HepG2 (cell line): ENCODE measurements around the gene PGRMC2. TPM values are rescaled to one million over a fixed set of nuclear protein-coding genes. Genes with fewer than 3 reads are reported as not detected.

Experiments
- ATAC-seq: fragments of 200-7000 bp; cut with Tn5 transposase; 3 replicates; pipeline ENCODE4 v1.9.1; 2020; ENCODE audit warnings: mild to moderate bottlenecking, moderate library complexity
- BruUV-seq: library from RNA; stranded (reverse); fragments of 400-500 nt; replicated peaks from 2 replicates; lab custom pipeline; 2021; lab: Mats Ljungman, UMichigan
- CTCF ChIA-PET: fragments of 300-600 bp; formaldehyde crosslinking; extraction: SDS; loops from one replicate; lab custom pipeline; 2021; ENCODE audit warnings: low total read pairs, inconsistent platforms, low intra/inter-chr PET ratio; lab: Yijun Ruan, JAX
- POLR2A ChIA-PET: fragments of 350-600 bp; sonication (Branson Sonifier 250); formaldehyde crosslinking; loops from one replicate; lab custom pipeline; 2020; ENCODE audit warnings: antibody characterized with exemption, inconsistent platforms; lab: Yijun Ruan, JAX
- DNase-seq: peaks from one replicate; pipeline ENCODE4 v3.0.0-alpha.2; 2015; ENCODE audit warnings: low spot score
- FAIRE-seq: peaks from 3 replicates; lab custom pipeline; 2011; peaks lifted over from hg19 to GRCh38; lab: Jason Lieb, UNC
- H2AFZ ChIP-seq: one replicate; pipeline ENCODE4 v1.6.1; 2011; ENCODE audit warnings: low read length, inconsistent platforms
- H3K27ac ChIP-seq: fragments of 300-600 bp; 3 replicates; pipeline ENCODE4 v1.8.0; 2011; ENCODE audit warnings: mixed run types, mild to moderate bottlenecking, mixed read lengths, low read length, inconsistent platforms; ENCODE audit not compliant: insufficient read depth; ENCODE audit errors: extremely low read length
- H3K27me3 ChIP-seq, 2 experiments: fragments of 200-600 bp in 1 of 2; 2 replicates in 1 of 2; 3 replicates in 1 of 2; pipeline versions ENCODE4 v1.6.0 to v1.8.0; 2011; ENCODE audit warnings: low read length in 2 of 2, mild to moderate bottlenecking in 2 of 2, moderate library complexity in 2 of 2, inconsistent platforms in 1 of 2; ENCODE audit not compliant: insufficient read depth in 2 of 2, control insufficient read depth in 1 of 2
- H3K36me3 ChIP-seq, 2 experiments: fragments of 200-600 bp in 1 of 2; replicated peaks in 1 of 2; 2 replicates in 1 of 2; 3 replicates in 1 of 2; pipeline versions ENCODE4 v1.5.1 to v1.8.0; 2011; ENCODE audit warnings: low read length in 2 of 2, inconsistent platforms in 1 of 2; ENCODE audit not compliant: insufficient read depth in 2 of 2, control insufficient read depth in 1 of 2
- H3K4me1 ChIP-seq: 2 replicates; pipeline ENCODE4 v1.5.1; 2012; ENCODE audit warnings: low read length, inconsistent platforms; ENCODE audit not compliant: insufficient read depth
- H3K4me2 ChIP-seq: 2 replicates; pipeline ENCODE4 v1.6.0; 2011; ENCODE audit warnings: low read depth, low read length, inconsistent platforms
- H3K4me3 ChIP-seq, 3 experiments: fragments of 200-600 bp in 1 of 3; sonication (generic), shearing (Covaris generic) in 1 of 3; replicated peaks in 1 of 3; 2 replicates each; pipeline ENCODE4 v1.5.1; 2011 to 2016; ENCODE audit warnings: low read length in 3 of 3, inconsistent platforms in 2 of 3, low read depth in 2 of 3, mild to moderate bottlenecking in 2 of 3, control low read depth in 1 of 3, mixed read lengths in 1 of 3; ENCODE audit not compliant: insufficient read depth in 1 of 3
- H3K79me2 ChIP-seq: one replicate; pipeline ENCODE4 v1.6.1; 2011; ENCODE audit warnings: low read length, inconsistent platforms; ENCODE audit not compliant: insufficient read depth
- H3K9ac ChIP-seq: 2 replicates; pipeline ENCODE4 v1.6.0; 2011; ENCODE audit warnings: mild to moderate bottlenecking, low read depth, low read length, inconsistent platforms; ENCODE audit not compliant: insufficient read depth
- H3K9me3 ChIP-seq: 2 replicates; pipeline ENCODE4 v1.5.1; 2012; ENCODE audit warnings: mild to moderate bottlenecking, low read length
- H4K20me1 ChIP-seq: 2 replicates; pipeline ENCODE4 v1.6.0; 2011; ENCODE audit warnings: inconsistent platforms, mild to moderate bottlenecking, low read length, moderate library complexity; ENCODE audit not compliant: insufficient read depth
- BATF2 ChIP-seq: sonication (generic); formaldehyde crosslinking; IDR thresholded peaks from 2 replicates; pipeline ENCODE4 v1.8.0; 2022; ENCODE audit warnings: mild to moderate bottlenecking, missing genetic modification reagents, moderate library complexity
- DBP ChIP-seq: sonication (generic); formaldehyde crosslinking; IDR thresholded peaks from 2 replicates; pipeline ENCODE4 v1.4.0; 2020; ENCODE audit warnings: missing genetic modification reagents; ENCODE audit errors: not compliant biosample characterization
- FLYWCH1 ChIP-seq: sonication (generic); formaldehyde crosslinking; IDR thresholded peaks from 2 replicates; pipeline ENCODE4 v1.8.1; 2023; ENCODE audit warnings: mild to moderate bottlenecking, missing genetic modification reagents
- FOSL1 ChIP-seq: sonication (generic); formaldehyde crosslinking; IDR thresholded peaks from 2 replicates; pipeline ENCODE4 v1.9.0; 2021; ENCODE audit warnings: missing genetic modification reagents, borderline replicate concordance
- FOXA1 ChIP-seq, 2 experiments: fragments of 450-650 bp in 1 of 2; sonication (generic) in 1 of 2; formaldehyde crosslinking in 1 of 2; IDR thresholded peaks; 2 replicates each; pipeline versions ENCODE4 v1.4.0 to v1.6.1; 2016 to 2020; ENCODE audit warnings: missing genetic modification reagents in 1 of 2
- HOXA7 ChIP-seq: sonication (generic); formaldehyde crosslinking; IDR thresholded peaks from 2 replicates; pipeline ENCODE4 v1.8.1; 2022; ENCODE audit warnings: mild to moderate bottlenecking, missing genetic modification reagents, moderate library complexity
- MEF2D ChIP-seq: sonication (generic); formaldehyde crosslinking; IDR thresholded peaks from 2 replicates; pipeline ENCODE4 v1.5.1; 2020; ENCODE audit warnings: mild to moderate bottlenecking, missing genetic modification reagents
- NCOA1 ChIP-seq: sonication (generic); formaldehyde crosslinking; IDR thresholded peaks from 2 replicates; pipeline ENCODE4 v1.9.0; 2021; ENCODE audit warnings: missing genetic modification reagents
- PATZ1 ChIP-seq: sonication (generic); formaldehyde crosslinking; IDR thresholded peaks from 2 replicates; pipeline ENCODE4 v1.4.0; 2020; ENCODE audit warnings: missing genetic modification reagents
- RELA ChIP-seq: sonication (generic); formaldehyde crosslinking; IDR thresholded peaks from 2 replicates; pipeline ENCODE4 v1.4.0; 2020; ENCODE audit warnings: missing genetic modification reagents
- SP5 ChIP-seq: IDR thresholded peaks from 2 replicates; pipeline ENCODE4 v1.6.1; 2016; ENCODE audit warnings: low read depth, borderline replicate concordance
- TCF7 ChIP-seq: sonication (generic); IDR thresholded peaks from 2 replicates; pipeline ENCODE4 v1.6.1; 2016; ENCODE audit warnings: antibody characterized with exemption, low read depth
- ZBTB38 ChIP-seq: sonication (generic); formaldehyde crosslinking; IDR thresholded peaks from 2 replicates; pipeline ENCODE4 v1.5.1; 2020; ENCODE audit warnings: mild to moderate bottlenecking, missing genetic modification reagents
- WGBS: methylation state at CpG from one replicate; pipeline ENCODE4 v1.1.6; 2017; ENCODE audit warnings: low lambda C conversion rate; 5-methylcytosine and 5-hydroxymethylcytosine counted together
- in situ Hi-C: cut with HindIII; loops from 2 replicates; pipeline ENCODE4 v1.10.0; 2017; ENCODE audit warnings: low pct_unique_long_range_greater_than_20kb; ENCODE audit not compliant: extremely low pct_ligation_motif_present
- intact Hi-C: fragments of 100-400 bp; cut with micrococcal nuclease; formaldehyde crosslinking; loops from one replicate; pipeline ENCODE4 v1.10.0; 2022; ENCODE audit not compliant: unreplicated experiment
- polyA plus RNA-seq, 8 experiments: library from polyadenylated mRNA; depleted of rRNA in 3 of 8; stranded (reverse) in 7 of 8; unstranded in 1 of 8; fragments of >200 nt; fragmentation: Illumina TruSeq in 4 of 8; extraction: Trizol in 4 of 8; gene quantifications; 2 replicates each; pipeline versions ENCODE4 v1.2.1 to v1.2.3, GENCODE V29; 2011 to 2016; ENCODE audit warnings: low read depth in 4 of 8, missing spikeins in 1 of 8, mixed read lengths in 1 of 8; ENCODE audit not compliant: insufficient read depth in 1 of 8
- total RNA-seq, 5 experiments: library from RNA; depleted of rRNA; stranded (reverse); fragments of >200 nt; fragmentation: Illumina TruSeq; extraction: Trizol; gene quantifications; 2 replicates each; pipeline ENCODE4 v1.2.3, GENCODE V29; 2016; ENCODE audit warnings: low read depth in 1 of 5

PGRMC2 gene
- total and polyA plus RNA-seq, 2 of the 13 experiments (the other 11 are each of a cell fraction or from before 2014, with no cell fraction given), result 16.0 to 19.8 TPM

- no peaks in the 10 kb centered on the region for H3K36me3 ChIP-seq
- H2AFZ ChIP-seq, result no peak overlapping the region
- intact Hi-C loops (no loop called here), in situ Hi-C loops (no loop called here)
- no peak overlapping the region for H3K4me3 ChIP-seq
- POLR2A ChIA-PET, result no interaction called here
- no peaks in the 10 kb centered on the region for H3K27me3 ChIP-seq
- ATAC-seq, result no peak
- no peak overlapping the region for H3K27ac ChIP-seq
- 53% methylated on average over 2 of the region's 2 CpGs for WGBS
- BruUV-seq, result no TSS peak
- no peak overlapping the region for H3K9ac ChIP-seq
- H4K20me1 ChIP-seq, result no peaks in the 10 kb centered on the region
- TF ChIP-seq NCOA1 (CRISPR knock-in tag) (no peak), PATZ1 (CRISPR knock-in tag) (no peak), RELA (no peak), DBP (CRISPR knock-in tag) (no peak), TCF7 (no peak), HOXA7 (CRISPR knock-in tag) (no peak), FOXA1 (IDR thresholded peaks at IDR 0.05) (no peak), FOXA1 (CRISPR knock-in tag; IDR thresholded peaks at IDR 0.05) (no peak), MEF2D (CRISPR knock-in tag) (no peak), FOSL1 (CRISPR knock-in tag) (no peak), SP5 (CRISPR knock-in tag) (no peak), FLYWCH1 (CRISPR knock-in tag) (no peak), ZBTB38 (CRISPR knock-in tag) (no peak), BATF2 (CRISPR knock-in tag) (no peak)
- H3K9me3 ChIP-seq, result no peaks in the 10 kb centered on the region
- H3K79me2 ChIP-seq, result no peaks in the 10 kb centered on the region
- peaks cover 16% of the 10 kb centered on the region for H3K4me1 ChIP-seq
- no peak overlapping the region for H3K4me2 ChIP-seq
- DNase-seq, result no peak
- no peak for FAIRE-seq
- CTCF ChIA-PET, result no interaction called here
Measured at GRCh38 chr4:128311659-128312403, 24.2 kb upstream of the PGRMC2 start.
